ELF-1 (cell line): ENCODE measurements around the gene OCA2.
A peak's percentile ranks its signal among the peaks of the same experiment; 100 is the strongest.

Source experiments
- DNase-seq: peaks from one replicate; pipeline ENCODE4 v3.0.0-alpha.2; 2016; ENCODE audit warnings: low read depth, low spot score

OCA2 gene

DNA sequence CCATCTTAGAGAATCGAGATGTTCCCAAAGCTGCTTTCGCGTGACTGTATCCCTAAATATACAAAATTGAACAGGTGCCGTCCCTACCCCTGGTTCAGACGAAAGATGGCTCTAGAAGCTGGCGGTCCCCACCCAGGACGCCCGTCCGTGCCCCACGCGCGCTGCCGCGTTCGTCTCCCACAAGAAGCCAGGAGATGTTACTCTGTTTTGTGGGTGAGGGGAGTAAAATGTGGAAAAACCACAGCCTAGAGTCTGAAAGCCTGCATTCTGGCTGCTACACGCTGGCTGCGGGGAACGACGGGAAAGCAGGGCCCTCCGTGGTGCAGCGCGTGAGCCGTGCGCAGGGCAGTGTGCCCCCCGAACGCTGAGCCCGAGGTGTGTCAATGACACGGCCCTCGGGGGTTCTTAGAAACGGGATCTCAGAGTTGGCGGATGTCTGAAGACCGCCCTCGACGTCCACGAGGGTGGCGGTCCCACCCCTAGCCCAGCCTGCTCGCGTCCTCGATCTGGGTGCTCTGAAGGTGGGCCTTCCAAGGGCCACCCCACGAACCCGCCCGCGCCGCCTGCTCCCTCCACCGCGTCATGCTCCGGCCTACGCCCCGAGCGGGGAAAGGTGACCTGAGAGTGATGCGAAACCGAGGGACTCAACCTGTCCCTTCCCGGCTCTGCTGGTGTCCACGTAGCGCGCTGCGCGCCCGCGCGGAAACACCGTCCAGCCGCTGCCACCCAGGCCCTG lies 95.6 kb downstream of the OCA2 start:
- no peak for DNase-seq

DNA sequence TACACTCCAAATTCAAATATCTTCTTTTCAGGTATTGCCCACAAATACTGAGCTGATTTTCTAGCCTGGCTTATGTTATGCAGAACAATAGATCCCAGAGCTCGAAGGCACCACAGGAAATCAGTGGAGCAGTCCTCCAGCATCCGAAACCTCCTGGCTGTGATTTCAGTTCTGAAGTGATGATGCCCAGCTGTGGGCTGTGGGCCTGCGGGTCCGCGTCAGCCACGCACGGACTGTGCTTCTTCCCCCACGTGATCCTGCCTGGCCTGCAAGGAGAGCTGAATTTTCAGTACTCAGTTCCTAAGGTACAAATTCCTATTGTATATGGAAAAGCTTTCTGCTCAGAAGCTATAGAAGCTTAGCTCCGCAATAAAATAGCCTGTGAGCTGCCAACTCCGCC lies 96.2 kb downstream of the OCA2 start:
- no peak for DNase-seq

DNA sequence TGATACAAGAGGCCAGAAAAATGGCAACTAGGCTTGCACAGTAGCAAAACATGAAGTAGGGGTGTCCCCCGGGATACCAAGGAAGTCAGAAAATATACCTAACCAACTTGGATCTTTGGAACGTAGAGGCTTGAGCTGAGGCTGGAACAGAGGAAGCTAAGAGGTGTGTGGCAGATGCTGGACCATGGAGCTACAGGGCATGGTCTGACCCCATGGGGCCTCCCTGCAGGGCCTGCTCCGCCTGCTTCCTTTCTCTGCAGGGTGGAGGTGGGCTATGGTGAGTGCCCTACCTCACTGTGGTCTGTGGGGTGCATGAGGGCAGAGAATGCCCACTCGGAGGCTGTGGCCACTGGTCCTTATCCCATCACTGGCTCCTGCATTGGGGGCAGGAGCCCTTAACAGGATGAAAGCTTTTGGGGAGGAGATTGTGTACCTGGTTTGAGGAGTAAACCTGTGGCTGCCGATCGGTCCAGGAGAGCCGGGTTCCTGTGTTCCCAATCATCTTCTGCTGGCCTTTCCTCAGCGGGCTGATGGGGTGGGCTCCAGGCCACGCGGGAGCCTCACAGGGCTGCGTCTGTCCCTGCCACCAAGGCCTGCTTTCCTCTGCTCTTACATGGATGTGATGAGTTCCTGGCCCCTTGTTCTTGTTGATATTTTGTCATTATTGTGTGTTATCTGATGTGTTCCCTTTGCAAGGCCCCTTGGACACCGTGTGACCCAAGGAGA lies 96.8 kb downstream of the OCA2 start:
- no peak for DNase-seq

DNA sequence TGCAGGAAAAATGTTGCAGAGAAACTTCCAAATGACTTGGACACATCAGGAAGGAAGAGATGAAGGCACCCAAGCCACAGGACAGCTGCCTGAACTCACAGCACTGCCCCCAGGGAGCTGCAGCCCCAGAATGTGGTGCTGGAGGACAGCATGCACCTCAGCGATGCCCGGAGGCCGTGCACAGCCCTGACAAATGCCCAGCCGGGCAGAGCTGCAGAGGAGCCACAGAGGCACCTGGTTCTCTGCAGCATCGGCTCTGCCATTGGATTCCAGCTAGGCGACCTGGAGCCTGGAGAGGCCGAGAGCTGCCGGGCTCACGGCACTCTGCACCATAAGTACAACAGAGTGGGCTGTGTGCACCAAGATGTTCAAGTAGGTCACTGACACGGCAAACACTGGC lies 97.5 kb downstream of the OCA2 start:
- peak; percentile 9 for DNase-seq

DNA sequence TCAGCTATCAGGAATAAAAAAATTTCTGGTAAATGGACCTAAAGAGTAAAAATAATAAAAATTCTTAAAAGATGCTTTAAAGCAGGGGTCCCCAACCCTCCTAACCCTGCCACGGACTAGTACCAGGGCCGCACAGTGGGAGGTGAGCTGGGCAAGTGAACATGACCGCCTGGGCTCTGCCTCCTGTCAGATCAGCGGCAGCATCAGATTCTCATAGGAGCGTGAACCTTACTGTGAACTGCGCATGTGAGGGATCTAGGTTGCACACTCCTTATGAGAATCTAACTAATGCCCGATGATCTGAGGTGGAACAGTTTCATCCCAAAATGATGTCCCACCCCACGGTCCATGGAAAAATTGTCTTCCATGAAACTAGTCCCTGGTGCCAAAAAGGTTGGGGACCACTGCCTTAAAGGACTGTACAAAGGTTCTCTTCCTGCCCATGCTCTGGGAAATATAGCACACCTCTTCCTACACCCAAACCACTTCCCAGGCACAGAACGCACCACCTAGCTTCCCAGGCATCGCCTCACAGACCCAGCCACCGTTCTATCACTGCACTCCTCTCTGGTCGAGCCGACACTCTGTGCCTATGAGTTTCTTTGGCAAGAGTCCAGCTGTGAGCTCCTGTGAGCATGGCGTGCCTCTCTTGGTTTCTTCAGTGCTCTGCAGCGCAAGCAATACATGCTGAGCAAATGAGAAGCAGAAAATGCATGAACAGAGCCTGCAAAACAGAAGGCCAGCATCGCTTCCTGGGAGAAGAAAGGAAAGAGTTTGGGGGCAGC lies 104.9 kb downstream of the OCA2 start:
- DNase-seq, result no peak

DNA sequence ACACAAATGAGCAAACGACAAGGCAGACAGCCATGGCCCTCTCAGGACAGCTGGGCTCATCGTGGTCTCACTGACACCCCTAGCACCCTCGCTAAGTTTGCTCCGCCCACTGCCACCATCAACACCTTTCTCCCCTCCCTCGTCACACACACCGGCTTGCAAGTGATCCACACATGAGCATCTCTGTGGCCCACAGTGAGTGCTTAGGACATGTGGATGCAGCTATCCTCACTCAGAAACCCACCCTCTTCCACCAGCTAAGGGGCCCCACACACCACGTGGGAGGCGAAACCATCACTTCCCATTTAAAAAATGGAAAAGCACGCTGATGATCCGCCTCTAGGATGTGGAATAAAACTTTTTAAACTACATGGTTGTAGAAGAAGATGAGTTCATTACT lies 105.6 kb downstream of the OCA2 start:
- DNase-seq, result no peak

DNA sequence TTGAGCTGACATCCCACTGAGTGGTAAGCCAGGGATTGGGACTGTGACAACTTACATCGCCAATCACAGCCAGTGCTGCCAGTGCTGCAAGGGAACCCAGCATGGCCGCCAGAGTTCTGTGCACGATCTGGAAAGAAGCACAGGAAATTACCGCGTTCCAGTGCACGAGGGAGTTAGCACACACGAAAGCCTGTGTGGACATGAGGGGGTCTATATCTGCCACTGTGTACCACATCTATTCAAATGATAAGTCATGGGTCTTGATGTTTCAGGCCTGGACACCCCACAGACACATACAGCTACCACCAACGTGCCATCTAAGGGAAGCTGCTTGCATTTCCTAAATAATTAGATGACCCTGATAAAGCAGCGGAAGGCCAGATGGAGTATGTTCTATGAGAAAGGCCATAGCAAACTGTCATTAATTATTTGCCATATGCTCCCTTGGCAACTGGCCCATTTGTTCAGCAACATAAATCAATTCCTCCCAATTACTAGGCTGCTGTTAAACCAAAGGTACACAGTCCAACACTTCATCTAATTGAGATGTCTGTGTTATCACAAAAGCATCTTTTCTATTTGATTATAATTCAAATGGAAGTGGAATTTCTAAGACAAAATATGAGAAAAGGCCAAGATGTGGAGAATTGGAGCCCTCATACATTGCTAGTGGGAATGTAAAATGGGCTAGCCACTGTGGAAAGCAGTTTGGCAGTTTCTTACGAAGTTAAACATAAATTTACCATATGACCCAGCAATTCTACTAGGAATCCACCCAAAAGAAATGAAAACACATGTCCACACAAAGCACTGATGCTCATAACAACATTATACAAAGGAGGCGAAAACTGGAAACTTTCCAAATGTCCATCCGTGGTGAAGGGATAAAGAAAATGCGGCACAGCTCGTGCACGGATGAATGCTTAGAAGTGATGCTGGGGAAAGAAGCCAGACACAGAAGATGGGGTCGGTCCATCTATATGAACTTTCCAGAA lies 108.3 kb downstream of the OCA2 start:
- DNase-seq, result no peak

DNA sequence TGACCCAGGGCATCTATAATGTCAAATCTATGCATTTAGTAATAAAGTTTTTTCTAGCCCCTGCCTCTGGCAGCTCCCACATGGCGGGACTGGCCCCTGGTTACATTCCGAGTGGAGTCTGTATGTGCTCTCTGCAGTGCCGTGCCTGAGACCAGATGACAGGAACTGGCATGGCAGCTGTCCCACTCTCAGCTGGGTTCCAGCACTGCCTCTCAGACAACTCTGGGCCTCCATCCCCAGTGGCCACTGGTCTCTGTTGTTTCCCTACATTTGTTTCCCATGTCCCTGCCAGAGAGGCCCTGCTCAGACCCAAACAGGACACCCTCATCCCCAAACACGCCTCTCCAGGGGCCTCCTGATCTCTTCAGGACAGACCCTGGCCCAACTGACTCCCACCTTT lies 109.3 kb downstream of the OCA2 start:
- no peak for DNase-seq

DNA sequence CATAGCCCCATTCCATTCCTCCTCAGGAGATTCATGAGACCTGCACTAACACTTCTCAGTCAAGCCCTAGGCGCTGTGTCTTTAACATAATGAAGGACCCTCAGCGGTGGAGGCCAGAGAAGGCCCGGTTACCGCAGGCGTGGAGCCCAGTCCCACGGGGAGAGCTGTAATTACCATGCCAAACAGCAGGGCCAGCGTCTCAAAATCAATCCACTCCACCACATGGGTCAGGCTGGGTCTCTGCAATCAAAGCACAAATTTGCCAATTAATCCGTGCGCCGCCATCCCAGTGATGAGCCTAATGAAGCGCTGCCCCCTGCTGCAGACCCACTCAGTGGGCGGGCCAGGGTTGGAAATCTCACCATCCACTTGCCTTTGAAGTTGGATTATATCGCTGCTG lies 109.7 kb downstream of the OCA2 start:
- peak; percentile 17 for DNase-seq

DNA sequence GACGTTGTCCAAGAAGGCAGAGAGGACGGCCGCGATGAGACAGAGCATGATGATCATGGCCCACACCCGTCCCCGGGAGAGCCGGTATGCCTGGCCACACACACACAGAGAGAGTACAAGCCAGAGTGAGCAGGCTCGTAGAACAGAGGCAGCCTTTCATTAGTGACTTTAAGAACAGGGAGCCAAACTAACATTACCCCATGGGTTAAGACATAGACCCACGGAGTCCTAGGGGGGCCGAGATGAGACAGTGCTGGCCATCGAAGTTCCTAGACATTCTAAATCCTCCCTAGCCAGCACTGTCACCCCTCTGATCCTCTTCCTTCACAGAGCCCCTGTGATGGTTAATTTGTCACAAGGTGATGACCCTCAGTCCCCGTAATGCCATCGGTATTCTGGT lies 114.0 kb downstream of the OCA2 start:
- no peak for DNase-seq

DNA sequence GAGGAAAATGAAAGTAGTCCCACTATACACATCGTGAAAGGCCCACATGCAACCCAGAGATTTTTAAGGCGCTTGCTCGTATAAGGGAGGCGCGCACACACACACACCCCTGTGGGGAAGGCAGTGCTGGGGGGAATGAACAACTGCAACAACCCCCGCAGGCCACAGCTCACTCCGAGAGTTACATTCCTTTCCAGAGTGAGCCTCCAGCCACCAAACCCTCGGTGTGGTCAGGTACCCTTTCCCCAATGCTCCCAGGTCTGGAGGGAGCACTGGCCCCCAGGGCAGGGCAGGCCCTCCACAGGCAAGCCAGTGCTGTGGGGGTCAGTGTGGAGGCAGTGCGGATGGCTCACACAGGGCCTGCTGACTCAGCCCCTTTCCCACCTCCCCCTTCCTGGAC lies 115.6 kb downstream of the OCA2 start:
- no peak for DNase-seq

DNA sequence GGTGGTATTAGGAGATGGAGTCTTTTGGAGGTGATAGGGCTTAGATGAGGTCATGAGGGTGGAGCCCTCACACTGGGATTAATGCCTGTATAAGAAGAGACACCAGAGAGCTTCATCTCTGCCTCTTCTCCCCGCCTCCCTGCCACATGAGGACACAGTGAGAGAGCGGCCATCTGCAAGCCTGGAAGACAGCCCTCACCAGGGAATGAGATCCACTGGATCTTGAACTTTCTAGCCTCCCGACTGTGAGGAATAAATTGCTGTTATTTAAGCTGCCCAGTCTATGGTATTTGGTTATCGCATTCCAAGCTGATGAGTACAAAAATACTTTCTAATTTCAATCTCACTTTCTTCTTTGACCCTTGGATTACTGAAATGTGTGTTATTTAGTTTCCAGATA lies 121.4 kb downstream of the OCA2 start:
- DNase-seq, result no peak

DNA sequence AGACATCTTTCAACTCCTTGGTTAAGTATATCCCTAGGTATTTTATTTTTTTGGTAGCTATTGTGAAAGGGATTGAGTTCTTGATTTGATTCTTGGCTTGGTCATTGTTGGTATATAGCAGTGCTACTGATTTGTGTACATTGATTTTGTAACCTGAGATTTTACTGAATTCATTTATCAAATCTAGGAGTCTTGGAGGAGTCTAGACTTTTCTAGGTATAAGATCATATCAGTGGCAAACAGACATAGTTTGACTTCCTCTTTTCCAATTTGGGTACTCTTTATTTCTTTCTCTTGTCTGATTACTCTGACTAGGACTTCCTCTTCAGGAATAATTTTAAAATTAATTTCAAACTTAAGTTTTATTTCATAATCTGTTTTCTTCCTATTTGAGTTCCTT lies 125.2 kb downstream of the OCA2 start:
- DNase-seq, result no peak

DNA sequence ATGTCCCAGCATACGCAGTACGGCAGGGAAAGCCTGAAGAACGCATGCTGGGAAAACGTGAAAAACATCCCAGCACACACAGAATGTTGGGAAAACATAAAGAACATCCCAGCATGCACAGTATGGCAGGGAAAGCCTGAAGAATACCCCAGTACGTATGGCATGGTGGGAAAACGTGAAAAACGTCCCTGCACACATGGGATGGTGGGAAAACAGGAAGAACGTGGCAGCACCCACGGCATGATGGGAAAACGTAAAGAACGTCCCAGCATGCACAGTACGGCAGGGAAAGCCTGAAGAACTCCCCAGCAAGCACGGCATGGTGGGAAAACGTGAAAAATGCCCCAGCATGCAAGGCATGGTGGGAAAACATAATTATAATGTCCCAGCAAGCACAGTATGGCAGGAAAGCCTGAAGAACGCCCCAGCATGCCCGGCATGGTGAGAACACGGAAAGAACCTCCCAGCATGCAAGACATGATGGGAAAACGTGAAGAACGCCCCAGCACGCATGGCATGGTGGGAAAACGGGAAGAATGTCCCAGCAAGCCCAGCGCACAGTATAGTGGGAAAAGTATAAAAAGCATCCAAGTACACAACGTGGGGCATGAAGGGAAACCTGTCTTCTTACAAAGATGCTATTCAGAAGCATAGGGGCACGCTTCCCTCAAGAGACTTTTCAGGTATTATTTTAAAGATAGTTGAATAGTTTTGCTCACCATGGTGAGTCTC lies 128.3 kb downstream of the OCA2 start:
- DNase-seq, result no peak

DNA sequence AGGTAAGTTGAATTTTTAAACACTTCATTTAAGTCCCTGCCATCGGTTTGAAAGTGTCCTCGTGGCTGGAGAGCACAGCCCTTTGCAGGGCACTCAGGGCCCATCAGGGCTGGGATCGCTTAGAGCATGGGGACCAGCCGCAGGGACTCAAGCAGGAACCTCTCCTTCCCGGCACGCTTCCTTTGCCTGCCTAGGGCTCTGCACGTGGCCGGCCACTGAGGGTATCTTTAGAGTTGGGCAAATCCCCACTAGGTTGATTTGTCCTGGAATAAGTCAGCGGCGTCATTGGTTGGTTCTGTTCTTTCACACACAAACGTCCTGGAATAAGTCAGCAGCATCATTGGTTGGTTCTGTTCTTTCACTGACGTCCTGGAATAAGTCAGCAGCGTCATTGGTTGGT lies 131.6 kb downstream of the OCA2 start:
- DNase-seq, result no peak

DNA sequence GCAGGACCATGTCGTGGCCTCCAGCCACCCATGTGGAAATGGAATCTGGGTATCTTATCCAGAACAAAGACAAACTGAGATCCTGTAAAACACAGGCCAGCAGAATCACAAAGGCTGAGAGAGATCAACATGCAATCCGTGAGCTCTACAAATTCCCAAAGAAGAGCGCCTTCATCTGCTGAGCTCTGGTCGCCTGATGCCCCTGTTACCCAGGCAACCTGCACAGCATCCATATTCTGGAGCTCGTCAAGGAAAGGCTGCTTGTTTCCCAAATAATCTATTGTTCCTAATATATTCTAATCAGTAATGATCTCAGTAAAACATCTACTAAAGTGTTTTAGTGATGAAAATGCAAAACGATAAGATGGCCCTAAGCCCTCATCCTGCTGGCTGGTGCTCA lies 133.6 kb downstream of the OCA2 start:
- DNase-seq, result no peak

DNA sequence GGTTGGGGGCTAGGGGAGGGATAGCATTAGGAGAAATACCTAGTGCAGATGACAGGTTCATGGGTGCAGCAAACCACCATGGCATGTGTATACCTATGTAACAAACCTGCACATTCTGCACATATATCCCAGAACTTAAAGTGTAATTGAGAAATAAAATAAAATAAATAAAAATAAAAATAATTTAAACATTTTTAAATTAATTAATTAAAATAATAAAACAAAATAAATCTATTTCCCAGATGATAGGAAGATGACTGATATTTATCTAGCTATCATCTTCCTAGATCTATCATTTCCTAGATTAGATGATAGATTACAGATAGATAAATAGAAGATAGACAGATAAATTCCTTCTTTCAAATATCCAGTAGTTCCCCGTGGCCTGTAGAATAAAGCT lies 137.3 kb downstream of the OCA2 start:
- no peak for DNase-seq

DNA sequence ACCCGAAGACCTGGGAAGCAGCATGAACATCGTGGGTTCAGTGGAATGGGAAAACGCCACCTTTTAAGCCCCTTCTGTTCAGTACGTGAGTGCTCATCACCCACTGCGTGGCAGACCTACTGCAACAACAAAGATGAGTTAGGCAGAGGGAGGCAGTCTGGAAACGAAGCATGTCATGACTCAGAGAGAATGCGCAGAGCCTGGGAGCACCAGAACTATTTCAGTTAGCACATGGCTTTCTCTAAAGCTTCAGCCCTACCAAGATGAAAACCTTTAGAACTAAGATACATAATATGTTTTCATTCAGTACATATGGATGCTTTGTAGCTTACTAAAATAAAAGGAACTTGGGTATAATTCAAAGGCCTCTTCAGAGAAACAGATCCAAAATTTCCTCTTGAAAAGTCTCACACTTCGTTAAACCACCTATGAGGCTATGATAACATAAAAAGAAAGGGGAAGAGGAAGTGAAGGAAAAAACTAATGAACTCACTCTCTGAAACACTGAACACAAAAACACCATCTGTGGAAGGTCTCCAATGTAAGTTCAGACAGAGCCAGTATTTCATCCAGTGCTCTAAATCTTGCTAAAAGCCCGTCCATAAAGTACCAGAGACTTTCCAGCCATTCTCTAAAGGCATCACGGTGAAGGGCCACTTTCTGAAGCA lies 140.1 kb downstream of the OCA2 start:
- DNase-seq, result no peak

DNA sequence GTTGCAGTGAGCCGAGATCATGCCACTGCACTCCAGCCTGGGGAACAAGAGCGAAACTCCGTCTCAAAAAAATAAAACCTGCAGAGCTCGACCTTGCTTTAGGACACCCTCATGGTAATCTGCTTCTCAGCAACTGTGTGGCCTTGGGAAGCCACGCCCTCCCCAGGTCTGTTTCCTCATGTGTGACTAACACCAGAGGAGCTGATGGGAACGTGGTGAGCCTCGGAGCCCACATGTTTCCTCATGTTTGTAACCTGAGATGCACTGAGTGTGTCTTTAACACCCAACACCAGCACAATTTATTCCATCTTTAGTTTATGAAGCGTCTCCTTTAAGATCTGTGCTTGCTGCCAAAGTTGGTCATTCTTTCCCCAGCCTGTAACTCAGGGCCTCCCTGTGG lies 142.8 kb downstream of the OCA2 start:
- no peak for DNase-seq

DNA sequence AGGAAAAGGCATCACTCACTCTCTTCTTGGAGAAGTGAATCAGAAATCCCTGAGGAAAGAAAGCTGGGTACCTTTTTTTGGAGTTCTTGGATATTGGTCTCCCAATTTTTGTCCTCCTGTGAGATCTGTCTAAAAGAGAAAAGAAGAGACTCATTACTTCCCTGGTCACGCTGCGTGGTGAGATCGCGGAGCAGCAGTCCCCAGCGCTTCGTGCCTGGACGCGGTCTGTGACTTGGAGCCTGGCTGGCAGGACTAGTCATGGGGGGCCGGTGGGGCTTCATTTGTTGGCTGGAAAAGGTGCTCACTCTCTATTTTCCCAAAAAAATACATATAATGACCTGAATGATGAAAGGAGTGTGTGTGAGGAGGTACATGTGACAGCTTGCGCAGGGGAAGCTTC lies 144.0 kb downstream of the OCA2 start:
- no peak for DNase-seq
